Colonic mucosa (tissue), 4 donors: Measurements from ENCODE around the gene GRIN2B. TPM values are rescaled to one million over a fixed set of nuclear protein-coding genes. Genes with fewer than 3 reads are reported as not detected.

Source experiments
- DNase-seq: peaks from one replicate; pipeline ENCODE4 v3.0.0-alpha.2; 2020
- H3K27ac ChIP-seq: fragments of 200-600 bp; one replicate; pipeline ENCODE4 v1.8.0; 2021
- H3K27me3 ChIP-seq: fragments of 200-600 bp; one replicate; pipeline ENCODE4 v1.8.0; 2021
- H3K36me3 ChIP-seq: fragments of 200-600 bp; one replicate; pipeline ENCODE4 v1.8.0; 2021
- H3K4me1 ChIP-seq: fragments of 200-600 bp; one replicate; pipeline ENCODE4 v1.8.0; 2021; ENCODE audit warnings: mild to moderate bottlenecking
- H3K4me3 ChIP-seq: fragments of 200-600 bp; one replicate; pipeline ENCODE4 v1.8.0; 2021
- H3K9ac ChIP-seq, 2 donors: one replicate each; pipeline ENCODE4 v1.7.0; 2013; ENCODE audit warnings: control low read depth in 2 of 2, low read depth in 2 of 2, low read length in 2 of 2
- H3K9me3 ChIP-seq: fragments of 200-600 bp; one replicate; pipeline ENCODE4 v1.8.0; 2021
- intact Hi-C: fragments of 100-400 bp; cut with DNase I; formaldehyde crosslinking; loops from one replicate; pipeline ENCODE4 v1.14.1; 2022
- total RNA-seq, 2 donors: library from RNA; stranded (reverse); fragmentation: NEBNext Ultra II Directional in 1 of 2; extraction: Animal tissue kit (Norgen Biotek cat#: 25700) in 1 of 2; gene quantifications; one replicate each; pipeline ENCODE4 v1.2.1, GENCODE V29; 2021
- TF ChIP-seq, protein P1 (sequence below): fragments of 200-600 bp; IDR thresholded peaks from one replicate; pipeline ENCODE4 v1.8.0; 2022; ENCODE audit warnings: antibody characterized with exemption, mild to moderate bottlenecking
- donor health status: healthy.
- donor health status: DM: no; HTN: no; CAD: no.
- donor health status: DM: no; HTN: no; CAD: no.

Gene GRIN2B
- 1 to 10 TPM; 1.5 to 2.1 TPM for total RNA-seq

DNA sequence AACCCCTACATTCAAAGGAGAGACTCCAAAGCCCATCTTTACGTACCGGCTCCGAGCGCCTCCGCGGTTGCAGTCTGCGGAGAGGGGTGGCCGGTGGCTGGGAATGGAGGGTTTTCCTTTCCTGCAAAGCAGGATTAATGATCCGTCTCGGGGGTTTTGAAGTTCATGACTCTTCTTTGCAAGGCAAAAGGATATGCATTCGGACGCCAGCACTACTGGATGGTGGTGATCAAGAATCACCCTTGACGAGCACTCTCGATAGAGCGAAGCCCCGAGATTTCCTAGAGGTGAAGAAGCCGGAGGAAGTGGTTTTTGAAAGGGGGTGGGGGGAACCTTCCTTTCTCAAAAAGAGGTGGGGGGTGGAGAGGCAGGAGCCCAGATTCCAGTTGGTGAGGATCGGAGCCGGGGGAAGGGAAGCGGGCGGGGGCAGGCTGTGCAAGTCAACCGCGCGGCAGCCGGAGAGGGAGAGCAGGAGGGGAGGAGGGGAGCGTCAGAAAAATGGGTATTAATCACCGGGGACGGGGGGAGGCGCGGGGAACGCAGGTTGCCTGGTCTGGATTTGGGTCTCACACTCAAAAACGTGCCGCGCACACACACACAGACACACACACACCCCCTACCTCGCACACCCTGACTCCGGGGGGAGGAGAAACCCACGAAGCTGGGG is at the start of gene GRIN2B:
Gene GRIN2B (minus strand): TSS at position 307 of the 667 bp plus-strand sequence. CDS start 115,394 bp downstream, outside the sequence.
- no peak for DNase-seq
- H3K9ac ChIP-seq, result peak within 1 kb of the TSS in 1 of 2 donors; percentile 26

DNA sequence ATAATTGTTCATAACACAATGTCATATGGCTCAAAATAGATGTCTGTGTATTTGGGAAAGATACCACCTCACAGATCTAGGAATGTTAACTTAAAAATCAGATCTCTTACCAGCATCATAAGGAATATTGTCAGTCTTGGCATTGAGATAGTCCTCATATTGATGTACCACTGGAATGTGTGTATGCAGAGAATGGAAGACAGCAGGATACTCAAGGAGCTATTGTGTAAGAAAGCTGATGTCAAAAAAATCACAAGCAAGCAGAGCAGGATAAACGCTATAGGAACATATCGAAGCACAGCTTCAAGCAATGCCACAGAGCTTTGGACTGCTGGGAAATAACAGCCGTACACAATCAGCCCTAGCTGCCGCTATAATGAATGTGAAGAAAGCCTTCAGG is 45.1 kb upstream of the GRIN2B start:
- no peak overlapping the region for H3K9ac ChIP-seq
- H3K9me3 ChIP-seq, result no peaks in the 10 kb centered on the region
- TF ChIP-seq, protein P1, sequence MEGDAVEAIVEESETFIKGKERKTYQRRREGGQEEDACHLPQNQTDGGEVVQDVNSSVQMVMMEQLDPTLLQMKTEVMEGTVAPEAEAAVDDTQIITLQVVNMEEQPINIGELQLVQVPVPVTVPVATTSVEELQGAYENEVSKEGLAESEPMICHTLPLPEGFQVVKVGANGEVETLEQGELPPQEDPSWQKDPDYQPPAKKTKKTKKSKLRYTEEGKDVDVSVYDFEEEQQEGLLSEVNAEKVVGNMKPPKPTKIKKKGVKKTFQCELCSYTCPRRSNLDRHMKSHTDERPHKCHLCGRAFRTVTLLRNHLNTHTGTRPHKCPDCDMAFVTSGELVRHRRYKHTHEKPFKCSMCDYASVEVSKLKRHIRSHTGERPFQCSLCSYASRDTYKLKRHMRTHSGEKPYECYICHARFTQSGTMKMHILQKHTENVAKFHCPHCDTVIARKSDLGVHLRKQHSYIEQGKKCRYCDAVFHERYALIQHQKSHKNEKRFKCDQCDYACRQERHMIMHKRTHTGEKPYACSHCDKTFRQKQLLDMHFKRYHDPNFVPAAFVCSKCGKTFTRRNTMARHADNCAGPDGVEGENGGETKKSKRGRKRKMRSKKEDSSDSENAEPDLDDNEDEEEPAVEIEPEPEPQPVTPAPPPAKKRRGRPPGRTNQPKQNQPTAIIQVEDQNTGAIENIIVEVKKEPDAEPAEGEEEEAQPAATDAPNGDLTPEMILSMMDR, result no peak
- no peaks in the 10 kb centered on the region for H3K36me3 ChIP-seq
- no peaks in the 10 kb centered on the region for H3K27me3 ChIP-seq
- H3K27ac ChIP-seq, result no peak overlapping the region
- H3K4me1 ChIP-seq, result no peaks in the 10 kb centered on the region
- H3K4me3 ChIP-seq, result no peak overlapping the region
- intact Hi-C loops, result no loop called here
- DNase-seq, result no peak

More for the DNA sequence above, at the start of gene GRIN2B:
- H3K4me1 ChIP-seq, result no peaks in the 10 kb centered on the region
- TF ChIP-seq, protein P1, result no peak
- intact Hi-C loops, result no loop called here
- no peak within 1 kb of the TSS for H3K27ac ChIP-seq
- peaks cover 4% of the 10 kb centered on the region for H3K27me3 ChIP-seq
- H3K36me3 ChIP-seq, result no peaks in the 10 kb centered on the region
- no peaks in the 10 kb centered on the region for H3K9me3 ChIP-seq
- peak within 1 kb of the TSS; percentile 29 for H3K4me3 ChIP-seq

DNA sequence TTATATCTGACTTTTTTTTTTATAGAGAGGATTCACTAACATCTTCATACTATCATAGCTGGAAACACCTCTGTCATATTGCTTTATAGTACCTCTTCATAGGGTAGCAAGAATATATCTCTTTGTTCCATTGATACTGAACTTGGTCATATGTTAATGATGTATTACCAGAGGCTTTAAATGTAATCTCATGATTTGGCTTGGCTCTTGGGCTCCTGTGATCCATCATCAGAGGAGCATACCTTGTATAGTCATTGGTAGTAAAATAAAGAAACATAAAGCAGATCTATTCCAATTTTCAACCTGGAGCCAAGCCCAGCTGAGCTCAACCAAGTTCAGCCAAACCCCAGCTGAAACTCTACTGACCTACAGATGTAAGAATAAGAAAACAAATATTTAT is 43.2 kb upstream of the GRIN2B start:
- Histone ChIP-seq H3K27ac (no peak overlapping the region), H3K9ac (no peak overlapping the region), H3K27me3 (no peaks in the 10 kb centered on the region), H3K4me3 (no peak overlapping the region), H3K4me1 (no peaks in the 10 kb centered on the region), H3K9me3 (no peaks in the 10 kb centered on the region), H3K36me3 (no peaks in the 10 kb centered on the region)
- TF ChIP-seq, protein P1, result no peak
- DNase-seq, result no peak
- intact Hi-C loops, result no loop called here

DNA sequence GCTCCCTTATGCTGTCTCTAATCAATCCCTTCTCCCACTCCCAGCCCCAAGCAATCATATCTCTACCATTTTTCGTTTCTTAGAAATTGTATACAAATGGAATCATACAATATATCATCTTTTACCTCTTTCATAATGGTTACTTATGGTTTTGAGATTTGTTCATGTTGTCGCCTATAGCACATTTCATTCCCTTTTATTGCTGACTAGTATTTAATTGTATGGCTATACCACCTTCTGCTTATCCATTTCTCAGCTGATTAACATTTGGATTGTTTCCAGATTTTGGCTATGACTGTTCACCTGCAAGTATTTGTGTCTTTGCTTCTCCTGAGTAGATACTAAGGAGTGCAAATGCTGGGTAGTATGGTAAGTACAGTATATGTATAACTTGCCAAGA is 36.7 kb upstream of the GRIN2B start:
- no peaks in the 10 kb centered on the region for H3K27me3 ChIP-seq
- no peaks in the 10 kb centered on the region for H3K4me1 ChIP-seq
- no peak overlapping the region for H3K9ac ChIP-seq
- H3K36me3 ChIP-seq, result no peaks in the 10 kb centered on the region
- no peak overlapping the region for H3K4me3 ChIP-seq
- TF ChIP-seq, protein P1, result no peak
- H3K27ac ChIP-seq, result no peak overlapping the region
- H3K9me3 ChIP-seq, result no peaks in the 10 kb centered on the region
- DNase-seq, result no peak
- intact Hi-C loops, result no loop called here

DNA sequence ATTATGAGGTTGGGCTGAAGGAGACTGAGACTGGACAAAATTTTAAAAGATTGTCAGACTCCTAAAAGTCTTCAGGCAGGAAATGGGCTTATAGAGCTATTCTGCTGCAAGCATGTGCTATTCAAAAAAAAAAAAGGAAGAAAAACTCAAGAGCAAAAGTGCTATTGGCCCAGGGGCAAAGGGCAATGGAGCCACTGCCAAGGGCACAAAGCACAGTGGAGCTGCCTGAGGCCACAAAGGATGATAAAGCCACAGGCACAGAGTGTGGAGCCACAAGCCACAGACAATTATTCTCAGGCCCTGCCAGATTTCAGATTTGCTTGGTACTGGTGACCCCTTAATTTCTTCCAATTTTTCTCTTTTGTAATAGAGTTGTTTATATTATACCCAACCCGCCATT is 29.6 kb upstream of the GRIN2B start:
- intact Hi-C loops, result no loop called here
- Histone ChIP-seq H3K4me3 (no peak overlapping the region), H3K4me1 (no peaks in the 10 kb centered on the region), H3K36me3 (no peaks in the 10 kb centered on the region), H3K27me3 (no peaks in the 10 kb centered on the region), H3K9me3 (no peaks in the 10 kb centered on the region), H3K9ac (no peak overlapping the region), H3K27ac (no peak overlapping the region)
- DNase-seq, result no peak
- TF ChIP-seq, protein P1, result no peak
